ENCODE results near the gene LIAS. TPM values are rescaled to one million over a fixed set of nuclear protein-coding genes. Genes with fewer than 3 reads are reported as not detected.
A peak's percentile ranks its signal among the peaks of the same experiment; 100 is the strongest.

Gene LIAS
- total RNA-seq, 1 donor from 2014 or later = 9.4 TPM

- peaks cover 11% of the 10 kb centered on the region for H3K36me3 Mint-ChIP-seq (ENCODE audit: unreplicated experiment)
- DNase-seq = no peak
- H3K27me3 Mint-ChIP-seq (ENCODE audit: unreplicated experiment) = peaks cover 7% of the 10 kb centered on the region
- H3K27ac Mint-ChIP-seq (ENCODE audit: unreplicated experiment) = peak overlapping the region; percentile 99
- H3K4me3 Mint-ChIP-seq (ENCODE audit: unreplicated experiment) = peak overlapping the region; percentile 99
- H3K9me3 Mint-ChIP-seq (ENCODE audit: unreplicated experiment) = peaks cover 14% of the 10 kb centered on the region
- H3K4me1 Mint-ChIP-seq (ENCODE audit: low read depth, unreplicated experiment) = peaks cover 4% of the 10 kb centered on the region
- no peak for TF ChIP-seq CTCF (IDR thresholded peaks at IDR 0.05; ENCODE audit: partially characterized antibody, unreplicated experiment)
These were observed 67.2 kb downstream of the LIAS start for GRCh38 chr4:39525822-39526690.

GRCh38 chr4:39526765-39527295 lies 68.0 kb downstream of the LIAS start:
- Mint-ChIP-seq H3K27ac (ENCODE audit: unreplicated experiment) (peak overlapping the region; percentile 99), H3K27me3 (ENCODE audit: unreplicated experiment) (peaks cover 7% of the 10 kb centered on the region), H3K4me3 (ENCODE audit: unreplicated experiment) (peak overlapping the region; percentile 99), H3K9me3 (ENCODE audit: unreplicated experiment) (peaks cover 15% of the 10 kb centered on the region), H3K4me1 (ENCODE audit: low read depth, unreplicated experiment) (peaks cover 4% of the 10 kb centered on the region), H3K36me3 (ENCODE audit: unreplicated experiment) (peaks cover 17% of the 10 kb centered on the region)
- TF ChIP-seq CTCF (IDR thresholded peaks at IDR 0.05; ENCODE audit: partially characterized antibody, unreplicated experiment) = no peak
- DNase-seq = no peak

- peak; percentile 97 for DNase-seq
- TF ChIP-seq CTCF (IDR thresholded peaks at IDR 0.05; ENCODE audit: partially characterized antibody, unreplicated experiment) = no peak
- Mint-ChIP-seq H3K36me3 (ENCODE audit: unreplicated experiment) (peaks cover 24% of the 10 kb centered on the region), H3K4me1 (ENCODE audit: low read depth, unreplicated experiment) (peaks cover 4% of the 10 kb centered on the region), H3K9me3 (ENCODE audit: unreplicated experiment) (peaks cover 16% of the 10 kb centered on the region), H3K27me3 (ENCODE audit: unreplicated experiment) (peaks cover 7% of the 10 kb centered on the region), H3K27ac (ENCODE audit: unreplicated experiment) (peak within 1 kb of the TSS; percentile 99), H3K4me3 (ENCODE audit: unreplicated experiment) (peak within 1 kb of the TSS; percentile 100)
These were observed 68.6 kb downstream of the LIAS start, which contains the start of gene UGDH for GRCh38 chr4:39527296-39528060. Gene UGDH (minus strand): TSS chr4:39527439. CDS start chr4:39521512, 5,927 bp downstream.

DNA sequence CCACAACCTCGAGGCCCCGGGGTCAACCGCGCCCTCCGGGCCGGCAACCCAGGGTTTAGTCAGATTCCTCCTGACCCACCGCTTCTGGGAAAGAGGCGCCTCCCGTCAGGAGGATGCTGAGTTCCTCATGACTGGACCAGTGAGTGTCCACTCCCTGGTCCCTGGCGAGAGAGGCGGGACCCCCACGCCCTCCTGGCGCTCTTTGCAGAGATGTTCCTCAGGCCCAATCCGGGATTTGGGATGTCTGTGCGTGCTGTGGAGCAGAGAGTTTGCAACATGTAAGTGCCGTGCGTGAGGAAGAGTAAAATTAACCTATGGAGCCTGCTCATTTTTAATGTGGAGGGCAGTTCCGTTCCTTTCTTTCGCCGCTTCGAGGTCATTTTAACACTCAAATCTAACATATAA lies 69.2 kb downstream of the LIAS start:
- Mint-ChIP-seq H3K4me1 (ENCODE audit: low read depth, unreplicated experiment) (peaks cover 4% of the 10 kb centered on the region), H3K27me3 (ENCODE audit: unreplicated experiment) (peaks cover 7% of the 10 kb centered on the region), H3K4me3 (ENCODE audit: unreplicated experiment) (peak overlapping the region; percentile 100), H3K36me3 (ENCODE audit: unreplicated experiment) (peaks cover 28% of the 10 kb centered on the region), H3K27ac (ENCODE audit: unreplicated experiment) (peak overlapping the region; percentile 98), H3K9me3 (ENCODE audit: unreplicated experiment) (peaks cover 16% of the 10 kb centered on the region)
- TF ChIP-seq CTCF (IDR thresholded peaks at IDR 0.05; ENCODE audit: partially characterized antibody, unreplicated experiment) = no peak
- DNase-seq = no peak

Small RNAs within 50 kb of the gene (microRNA-seq; reads per million reads assigned to microRNA genes)
- gene MIR5591 (ENCODE audit: unreplicated experiment) = not detected

Other genes starting within 250 kb of the LIAS start
- 27.7 TPM for gene RFC1, start 92.7 kb upstream of the LIAS start, total RNA-seq (ENCODE audit: unreplicated experiment)
- not detected for gene KLB, start 52.1 kb upstream of the LIAS start, total RNA-seq (ENCODE audit: unreplicated experiment)
- 831 TPM for gene RPL9, start 134 bp upstream of the LIAS start, total RNA-seq (ENCODE audit: unreplicated experiment)
- 32.3 TPM for gene UGDH, start 68.4 kb downstream of the LIAS start, total RNA-seq (ENCODE audit: unreplicated experiment)
- gene SMIM14, start 179.8 kb downstream of the LIAS start, total RNA-seq (ENCODE audit: unreplicated experiment) = 27.1 TPM
- gene UBE2K, start 239.1 kb downstream of the LIAS start, total RNA-seq (ENCODE audit: unreplicated experiment) = 96.7 TPM